GM19438 (cell line): ENCODE data around the gene TOP1.

ENCODE experiments used
- ATAC-seq: cut with Tn5 transposase; IDR thresholded peaks from one replicate; pipeline ENCODE4 v1.9.1; 2021; ENCODE audit warnings: low read depth; ENCODE audit not compliant: unreplicated experiment

Gene TOP1

DNA sequence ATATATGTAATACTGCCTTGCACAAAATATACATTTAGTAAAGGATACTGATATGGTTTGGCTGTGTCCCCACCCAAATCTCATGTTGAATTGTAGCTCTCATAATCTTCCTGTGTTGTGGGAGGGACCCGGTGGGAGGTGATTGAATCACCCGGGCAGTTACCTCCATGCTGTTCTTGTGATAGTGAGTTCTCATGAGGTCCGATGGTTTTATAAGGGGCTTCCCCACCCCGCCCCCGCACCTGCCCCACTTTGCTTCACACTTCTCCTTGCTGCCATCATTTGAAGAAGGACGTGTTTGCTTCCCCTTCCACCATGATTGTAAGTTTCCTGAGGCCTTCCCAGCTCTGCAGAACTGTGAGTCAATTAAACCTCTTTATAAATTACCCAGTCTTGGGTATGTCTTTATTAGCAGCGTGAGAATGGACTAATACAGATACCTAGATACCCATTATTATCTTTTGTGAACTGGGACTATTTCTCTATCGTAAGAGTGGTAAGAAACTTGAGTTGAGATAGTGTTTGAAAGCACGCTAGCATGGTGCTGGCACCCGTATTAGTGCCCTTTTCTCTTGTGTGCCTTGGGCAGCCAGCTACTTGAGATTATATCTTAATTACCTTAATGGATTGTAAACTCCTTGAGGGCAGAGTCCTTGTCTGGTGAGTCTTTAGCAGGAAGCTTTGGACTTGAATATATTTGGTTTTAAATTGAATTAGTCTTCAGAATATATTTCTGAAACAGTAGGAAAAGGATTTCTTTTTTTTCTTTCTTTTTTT lies 25.6 kb downstream of the TOP1 start:
- ATAC-seq = no peak

- ATAC-seq = no peak
Measured at GRCh38 chr20:41054847-41055230, 26.2 kb downstream of the TOP1 start.

DNA sequence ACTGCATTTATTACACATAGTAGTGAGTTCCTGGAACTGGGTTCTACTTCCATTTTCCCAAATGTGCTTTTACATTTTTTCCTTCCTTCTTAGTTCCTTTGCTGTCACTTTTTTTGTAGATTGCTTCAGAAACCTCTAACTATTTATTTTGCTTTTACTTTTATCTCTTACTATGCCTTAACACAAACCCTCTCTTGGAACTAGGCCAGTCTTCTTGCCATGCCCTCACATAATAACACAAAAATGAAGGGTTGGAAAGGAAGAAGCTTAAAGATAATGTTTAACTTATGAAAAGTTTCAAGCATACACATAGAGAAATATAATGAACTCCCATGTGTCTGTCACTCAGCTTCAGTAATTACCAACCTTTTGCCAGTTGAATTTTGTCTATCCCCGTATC lies 27.1 kb downstream of the TOP1 start:
- ATAC-seq = no peak

- no peak for ATAC-seq
Measured at GRCh38 chr20:41057999-41058673, 29.5 kb downstream of the TOP1 start.

DNA sequence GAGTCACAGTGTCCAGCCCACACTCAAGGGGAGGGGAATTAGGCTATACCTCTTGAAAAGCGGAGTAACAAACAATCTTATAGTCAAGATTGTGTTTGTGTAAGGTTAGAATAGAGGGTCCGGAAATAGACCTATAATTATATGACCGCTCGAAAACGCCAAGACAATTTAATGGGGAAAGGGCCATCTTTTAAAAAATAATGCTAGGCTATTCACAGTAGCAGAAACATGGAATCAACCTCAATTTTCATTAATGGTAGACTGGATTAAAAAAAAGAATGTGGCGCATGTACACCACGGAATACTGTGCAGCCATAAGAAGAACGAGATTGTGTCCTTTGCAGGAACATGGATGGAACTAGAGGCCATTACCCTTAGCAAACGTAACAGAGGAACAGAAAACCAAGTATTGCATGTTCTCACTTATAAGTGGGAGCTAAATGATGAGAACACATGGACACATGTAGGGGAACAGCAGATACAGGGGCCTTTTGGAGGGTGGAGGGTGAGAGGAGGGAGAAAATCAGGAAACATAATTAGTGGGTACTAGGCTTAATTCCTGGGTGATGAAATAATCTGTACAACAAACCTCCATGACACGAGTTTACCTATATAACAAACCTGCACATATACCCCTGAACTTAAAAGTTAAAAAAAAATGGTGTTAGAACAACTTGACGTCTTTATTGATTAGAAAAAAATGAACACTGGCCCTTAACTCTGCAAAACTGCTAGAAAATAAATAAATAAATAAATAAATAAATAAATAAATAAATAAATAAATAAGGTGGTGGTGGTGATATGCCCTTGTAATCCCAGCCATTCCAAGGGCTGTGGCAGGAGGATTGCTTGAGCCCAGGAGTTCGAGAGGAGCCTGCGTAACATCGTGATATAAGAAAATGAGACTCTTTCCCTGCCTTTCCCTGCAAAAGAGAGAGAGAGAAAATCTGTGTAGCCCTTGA lies 30.3 kb downstream of the TOP1 start:
- ATAC-seq = no peak

DNA sequence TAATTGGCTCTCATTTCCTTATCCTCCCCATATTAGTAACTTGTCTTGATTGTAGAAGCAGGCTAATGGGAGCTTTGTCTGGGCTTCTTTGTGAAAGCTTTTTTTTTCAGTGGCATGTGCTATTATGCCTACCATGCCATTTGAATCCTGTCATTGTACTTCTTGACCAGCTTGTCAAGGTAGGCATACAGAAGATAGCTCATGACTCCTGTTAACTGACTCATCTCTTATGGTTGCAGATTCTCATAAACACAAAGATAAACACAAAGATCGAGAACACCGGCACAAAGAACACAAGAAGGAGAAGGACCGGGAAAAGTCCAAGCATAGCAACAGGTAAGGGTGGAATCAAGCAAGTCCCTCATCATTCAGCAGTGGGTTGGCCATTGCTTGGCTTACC lies 32.5 kb downstream of the TOP1 start:
- ATAC-seq = no peak

GRCh38 chr20:41063442-41063841 lies 34.8 kb downstream of the TOP1 start:
- ATAC-seq = no peak

DNA sequence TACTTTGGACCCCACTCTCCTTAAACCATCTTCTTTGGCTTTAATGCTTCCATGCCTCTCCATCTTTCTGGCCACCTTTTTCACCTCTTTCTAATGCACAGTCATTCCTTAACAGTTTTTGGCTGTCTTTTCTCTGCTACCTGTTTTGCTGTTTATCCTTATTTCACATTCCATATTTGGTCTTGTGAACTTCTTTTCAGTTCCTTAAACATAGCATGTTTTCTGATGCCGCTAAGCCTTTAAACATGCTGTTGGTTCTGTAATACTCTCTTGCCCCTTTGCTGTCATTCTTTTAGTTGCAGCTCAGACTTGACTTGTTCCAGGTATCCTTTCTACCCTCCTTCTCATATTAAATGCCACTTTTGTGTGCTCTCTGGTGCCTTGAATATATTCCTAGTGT lies 35.8 kb downstream of the TOP1 start:
- no peak for ATAC-seq

GRCh38 chr20:41065716-41066115 lies 37.1 kb downstream of the TOP1 start:
- no peak for ATAC-seq

- no peak for ATAC-seq
Measured at GRCh38 chr20:41068806-41069205, 40.2 kb downstream of the TOP1 start.

GRCh38 chr20:41072190-41072863 lies 43.7 kb downstream of the TOP1 start:
- ATAC-seq = no peak

GRCh38 chr20:41072915-41073314 lies 44.3 kb downstream of the TOP1 start:
- no peak for ATAC-seq

GRCh38 chr20:41074441-41074840 lies 45.8 kb downstream of the TOP1 start:
- ATAC-seq = no peak

- ATAC-seq = no peak
Measured at GRCh38 chr20:41076776-41077175, 48.2 kb downstream of the TOP1 start.

DNA sequence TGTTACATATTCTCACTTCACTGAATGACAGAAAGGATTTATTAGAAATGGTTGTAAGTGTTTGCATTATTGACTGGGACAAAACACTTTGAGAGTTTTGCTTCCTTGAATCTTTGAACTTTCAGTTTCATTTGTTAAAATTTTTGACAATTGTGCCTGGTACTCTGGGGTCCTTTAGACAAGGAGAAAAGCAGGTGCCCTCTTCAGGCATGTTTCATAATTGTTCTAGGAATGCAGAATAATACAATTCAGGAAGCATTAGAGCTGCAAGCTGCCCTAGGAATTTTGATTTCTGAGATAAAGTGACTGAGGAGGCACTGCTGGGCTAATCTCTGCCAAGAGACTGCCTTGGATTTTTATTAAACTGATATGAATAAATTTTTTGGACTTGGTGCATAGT lies 49.7 kb downstream of the TOP1 start:
- ATAC-seq = no peak

DNA sequence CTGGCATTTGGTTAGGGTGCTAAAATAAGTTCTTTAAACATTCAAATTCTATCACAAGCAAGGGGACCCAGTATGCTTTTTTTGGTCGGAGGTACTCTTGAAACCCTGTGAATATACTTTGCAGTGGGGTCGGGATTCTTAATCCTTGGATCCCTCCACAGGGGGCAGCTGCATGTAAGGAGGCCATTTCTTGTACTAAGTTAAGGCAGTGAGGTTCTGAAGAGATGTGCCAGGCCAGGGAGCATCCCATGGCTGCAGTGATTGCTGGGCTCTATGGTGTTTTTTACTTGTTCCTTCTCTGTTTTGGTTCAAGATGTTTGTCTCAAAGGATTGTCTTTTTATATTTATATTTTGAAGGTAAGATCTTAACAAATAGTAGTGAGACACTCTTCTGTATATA lies 50.4 kb downstream of the TOP1 start:
- no peak for ATAC-seq

DNA sequence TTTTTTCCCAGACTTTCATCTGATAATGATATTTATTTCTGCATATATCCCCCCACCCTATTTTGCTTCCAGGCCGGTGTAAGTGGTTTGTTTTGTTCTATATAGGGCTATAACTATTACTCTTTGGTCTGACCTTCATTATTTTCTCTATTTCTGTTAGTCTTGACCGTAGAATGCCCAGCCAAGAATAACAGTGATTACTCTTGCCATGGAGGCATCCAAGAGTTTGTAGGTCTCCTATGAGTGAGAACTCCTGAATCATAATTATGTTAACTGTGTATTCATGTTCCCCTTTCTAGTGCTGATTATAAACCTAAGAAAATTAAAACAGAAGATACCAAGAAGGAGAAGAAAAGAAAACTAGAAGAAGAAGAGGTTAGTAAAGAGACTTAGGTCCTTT lies 52.2 kb downstream of the TOP1 start:
- ATAC-seq = no peak

DNA sequence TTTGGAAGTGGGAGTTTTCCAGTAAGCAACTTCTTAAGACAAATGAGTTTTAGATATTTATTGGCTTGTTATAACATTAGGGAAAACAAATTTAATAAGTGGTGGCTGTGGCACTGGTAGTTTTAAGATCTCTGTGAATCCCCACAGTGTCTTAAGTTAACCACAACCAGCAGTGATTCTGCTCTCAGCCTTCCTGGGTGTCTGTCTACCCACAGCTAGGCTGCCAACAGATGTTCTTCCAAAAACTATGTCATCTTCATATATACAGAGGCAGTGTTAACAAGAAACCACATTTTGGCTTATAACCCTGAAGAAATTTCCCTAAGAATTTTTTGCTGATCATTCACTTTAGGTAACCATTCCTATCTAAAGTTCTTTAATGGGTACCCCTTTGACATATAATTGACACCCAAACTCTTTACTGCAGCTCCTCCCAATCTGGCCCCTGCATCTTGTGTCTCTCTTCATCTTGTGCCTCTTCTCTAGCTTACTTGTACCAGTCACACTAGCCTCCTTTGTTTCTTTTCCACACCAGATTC lies 52.7 kb downstream of the TOP1 start:
- no peak for ATAC-seq

DNA sequence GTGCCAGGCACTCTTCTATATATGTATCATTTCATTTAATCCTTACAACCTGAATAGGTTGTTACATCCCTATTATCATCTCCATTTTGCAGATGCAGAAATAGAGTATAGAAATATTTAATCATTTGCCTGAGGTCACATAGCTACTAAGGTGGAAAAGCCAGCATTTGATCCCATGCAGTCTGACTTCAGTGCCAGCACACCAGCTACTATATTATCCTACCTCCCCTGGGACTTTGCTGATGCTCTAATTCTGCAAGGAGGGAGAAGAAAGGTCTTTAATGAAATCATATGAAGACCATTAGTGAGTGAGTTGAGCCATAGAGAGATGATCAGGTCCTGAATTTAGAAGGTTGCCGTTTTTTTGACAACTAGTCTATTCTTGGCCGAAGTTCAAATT lies 53.7 kb downstream of the TOP1 start:
- ATAC-seq = no peak

GRCh38 chr20:41085606-41086005 lies 57.0 kb downstream of the TOP1 start:
- no peak for ATAC-seq
